Measurements from ENCODE around the gene AKAP11.

The AKAP11 gene

DNA sequence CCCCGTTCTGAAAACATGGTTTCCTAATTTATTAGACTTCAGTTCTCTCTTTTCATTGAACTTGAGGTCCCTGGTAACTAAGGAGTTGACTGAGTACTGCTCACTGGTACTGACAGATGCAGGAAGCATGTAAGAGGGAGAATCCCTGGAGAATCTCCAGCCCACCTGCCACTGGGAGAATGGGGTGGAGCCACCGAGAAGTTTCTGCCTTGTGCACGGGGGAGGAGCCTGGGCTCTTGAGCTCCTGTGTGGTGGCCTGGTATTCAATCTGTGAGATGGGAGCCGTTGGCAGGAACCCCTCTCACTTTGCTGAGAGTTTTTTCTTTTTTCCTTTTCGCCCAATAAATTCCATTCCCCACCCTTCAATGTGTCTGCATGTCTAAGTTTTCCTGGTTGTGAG, 13.2 kb upstream of the AKAP11 start:
- DNase-seq (ENCODE audit: low spot score), result no peak
- Mint-ChIP-seq H3K27ac (no peak overlapping the region), H3K9me3 (peaks cover 18% of the 10 kb centered on the region), H3K4me1 (ENCODE audit: low read depth) (peaks cover 10% of the 10 kb centered on the region), H3K27me3 (ENCODE audit: low read depth) (peaks cover 5% of the 10 kb centered on the region), H3K4me3 (no peak overlapping the region), H3K36me3 (ENCODE audit: low read depth) (peaks cover 6% of the 10 kb centered on the region)

DNA sequence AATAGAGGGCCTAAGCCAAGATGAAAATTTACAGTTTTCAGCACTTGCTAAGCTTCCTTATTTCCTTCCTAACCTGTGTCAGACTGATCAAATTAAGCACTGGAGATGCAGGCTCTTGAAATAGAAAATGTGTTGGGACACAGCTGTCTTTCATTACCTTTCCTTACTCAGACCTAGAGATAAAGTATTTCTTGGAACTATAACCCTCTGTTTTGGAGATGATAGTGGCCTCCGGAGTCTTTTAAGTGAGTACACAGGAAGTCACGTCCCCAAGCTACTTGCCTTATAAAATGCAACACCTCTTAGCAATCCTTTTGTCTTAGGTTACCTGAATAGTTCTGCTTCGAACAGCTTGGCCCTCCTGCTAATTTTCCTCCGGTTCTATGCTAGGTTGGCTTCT, 12.4 kb upstream of the AKAP11 start:
- Mint-ChIP-seq H3K9me3 (peaks cover 18% of the 10 kb centered on the region), H3K27me3 (ENCODE audit: low read depth) (peaks cover 12% of the 10 kb centered on the region), H3K36me3 (ENCODE audit: low read depth) (peaks cover 6% of the 10 kb centered on the region), H3K27ac (peak overlapping the region; percentile 71), H3K4me3 (no peak overlapping the region), H3K4me1 (ENCODE audit: low read depth) (peaks cover 10% of the 10 kb centered on the region)
- no peak for DNase-seq (ENCODE audit: low spot score)

DNA sequence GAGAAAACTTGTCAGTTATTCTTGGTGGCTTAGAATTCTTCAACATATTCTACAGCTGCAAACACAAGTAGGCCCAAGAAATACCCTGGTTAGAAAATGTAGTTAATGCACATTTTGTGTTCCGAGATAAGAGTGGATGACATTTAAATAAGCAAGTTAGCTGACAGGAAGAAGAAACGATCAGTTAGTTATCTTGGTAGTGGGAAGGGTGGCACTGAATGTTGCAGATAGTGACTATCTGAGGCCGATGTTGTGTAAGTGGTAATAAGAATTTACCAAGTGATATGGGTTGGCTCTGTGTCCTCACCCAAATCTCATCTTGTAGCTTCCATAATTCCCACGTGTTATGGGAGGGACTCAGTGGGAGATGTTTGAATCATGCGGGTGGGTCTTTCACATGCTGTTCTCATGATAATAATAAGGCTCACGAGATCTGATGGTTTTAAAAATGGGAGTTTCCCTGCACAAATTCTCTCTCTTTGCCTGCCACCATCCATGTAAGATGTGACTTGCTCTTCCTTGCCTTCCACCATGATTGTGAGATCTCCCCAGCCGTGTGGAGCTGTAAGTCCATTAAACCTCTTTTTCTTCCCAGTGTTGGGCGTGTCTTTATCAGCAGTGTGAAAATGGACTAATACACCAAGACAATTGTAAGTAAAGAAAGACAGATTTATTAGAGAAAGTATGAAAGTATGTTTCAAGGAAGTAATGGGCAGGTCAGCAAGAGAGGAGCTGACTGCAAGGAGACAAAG, 10.9 kb upstream of the AKAP11 start:
- Mint-ChIP-seq H3K27ac (no peak overlapping the region), H3K4me1 (ENCODE audit: low read depth) (peaks cover 10% of the 10 kb centered on the region), H3K36me3 (ENCODE audit: low read depth) (peaks cover 6% of the 10 kb centered on the region), H3K4me3 (no peak overlapping the region), H3K9me3 (peaks cover 18% of the 10 kb centered on the region), H3K27me3 (ENCODE audit: low read depth) (peaks cover 9% of the 10 kb centered on the region)
- DNase-seq (ENCODE audit: low spot score), result no peak

DNA sequence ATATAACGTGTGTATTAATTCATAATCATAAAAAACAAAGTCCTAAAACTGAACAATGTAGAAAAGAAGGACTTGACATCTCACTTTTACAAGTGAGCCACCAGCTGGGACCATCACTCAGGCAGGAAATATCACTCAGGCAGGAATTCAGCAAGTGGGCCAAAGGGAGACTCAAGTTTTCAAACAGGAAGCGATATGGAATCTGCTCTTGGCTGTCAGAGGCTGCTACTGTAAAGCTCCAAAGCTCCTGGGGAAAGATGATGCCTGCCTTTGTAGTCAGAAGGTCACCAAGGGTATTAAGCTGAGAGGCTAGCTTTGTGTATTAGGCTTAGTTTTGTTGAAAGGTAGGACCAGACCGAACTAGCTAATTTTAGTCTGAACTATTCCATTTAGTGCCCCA, 5.5 kb upstream of the AKAP11 start:
- H3K4me1 Mint-ChIP-seq (ENCODE audit: low read depth), result peaks cover 8% of the 10 kb centered on the region
- H3K27me3 Mint-ChIP-seq (ENCODE audit: low read depth), result peaks cover 9% of the 10 kb centered on the region
- H3K36me3 Mint-ChIP-seq (ENCODE audit: low read depth), result peaks cover 3% of the 10 kb centered on the region
- DNase-seq (ENCODE audit: low spot score), result no peak
- H3K9me3 Mint-ChIP-seq, result peaks cover 4% of the 10 kb centered on the region
- H3K27ac Mint-ChIP-seq, result no peak overlapping the region
- H3K4me3 Mint-ChIP-seq, result no peak overlapping the region

DNA sequence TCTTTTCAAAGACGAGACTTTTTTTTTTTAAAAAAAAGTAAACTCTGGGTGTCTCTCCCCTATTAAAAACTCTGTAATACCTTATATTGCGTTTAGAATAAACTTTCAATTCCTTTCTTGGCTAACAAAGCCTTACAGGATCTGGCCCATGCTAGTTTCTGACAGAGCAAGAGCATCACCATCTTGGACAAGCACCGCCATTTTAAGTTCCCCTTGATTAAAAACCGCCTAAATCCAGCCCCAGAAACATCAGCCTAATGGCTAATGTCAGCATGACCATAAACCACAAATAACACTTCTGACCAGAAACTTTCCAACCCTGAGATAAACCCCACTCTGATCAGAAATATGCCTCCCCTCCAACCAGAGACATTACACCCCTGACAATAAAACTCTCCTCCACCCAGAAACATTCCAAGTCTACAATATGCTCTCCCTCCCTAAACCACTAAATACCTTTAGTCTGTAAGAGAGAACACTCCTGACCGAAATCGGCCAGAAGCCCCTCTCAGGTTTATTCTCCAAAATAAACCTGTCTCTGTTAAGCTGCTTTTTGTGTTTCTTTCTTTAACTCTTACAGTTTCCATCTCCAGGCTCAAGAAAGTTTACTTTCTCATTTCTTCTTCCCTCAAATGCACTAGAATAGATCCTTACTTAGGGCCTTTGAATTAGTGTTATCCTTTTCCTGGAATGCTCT, 1.6 kb upstream of the AKAP11 start:
- H3K27ac Mint-ChIP-seq, result no peak overlapping the region
- H3K4me1 Mint-ChIP-seq (ENCODE audit: low read depth), result peaks cover 30% of the 10 kb centered on the region
- H3K4me3 Mint-ChIP-seq, result peak overlapping the region; percentile 98
- DNase-seq (ENCODE audit: low spot score), result no peak
- no peaks in the 10 kb centered on the region for H3K9me3 Mint-ChIP-seq
- no peaks in the 10 kb centered on the region for H3K27me3 Mint-ChIP-seq (ENCODE audit: low read depth)
- peaks cover 14% of the 10 kb centered on the region for H3K36me3 Mint-ChIP-seq (ENCODE audit: low read depth)

DNA sequence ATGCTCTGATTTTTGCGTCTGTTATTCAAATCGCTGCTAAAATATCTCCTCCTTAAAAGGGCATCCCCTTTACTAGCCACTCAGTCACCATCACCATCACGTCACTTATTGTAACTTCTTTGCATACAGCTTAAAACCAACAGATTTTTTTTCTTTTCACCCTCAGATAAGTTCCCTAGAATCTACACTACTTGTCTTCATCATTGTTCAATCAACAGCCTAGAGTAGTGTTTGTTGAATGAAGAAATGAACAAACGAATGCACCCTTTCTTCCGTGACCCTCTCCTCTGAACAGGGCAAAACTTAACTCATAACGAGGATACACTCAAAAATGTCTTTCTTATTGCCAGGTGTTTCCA, 1.1 kb upstream of the AKAP11 start:
- H3K9me3 Mint-ChIP-seq, result no peaks in the 10 kb centered on the region
- H3K4me3 Mint-ChIP-seq, result peak overlapping the region; percentile 98
- H3K27ac Mint-ChIP-seq, result no peak overlapping the region
- H3K4me1 Mint-ChIP-seq (ENCODE audit: low read depth), result peaks cover 36% of the 10 kb centered on the region
- H3K27me3 Mint-ChIP-seq (ENCODE audit: low read depth), result no peaks in the 10 kb centered on the region
- no peak for DNase-seq (ENCODE audit: low spot score)
- peaks cover 18% of the 10 kb centered on the region for H3K36me3 Mint-ChIP-seq (ENCODE audit: low read depth)

DNA sequence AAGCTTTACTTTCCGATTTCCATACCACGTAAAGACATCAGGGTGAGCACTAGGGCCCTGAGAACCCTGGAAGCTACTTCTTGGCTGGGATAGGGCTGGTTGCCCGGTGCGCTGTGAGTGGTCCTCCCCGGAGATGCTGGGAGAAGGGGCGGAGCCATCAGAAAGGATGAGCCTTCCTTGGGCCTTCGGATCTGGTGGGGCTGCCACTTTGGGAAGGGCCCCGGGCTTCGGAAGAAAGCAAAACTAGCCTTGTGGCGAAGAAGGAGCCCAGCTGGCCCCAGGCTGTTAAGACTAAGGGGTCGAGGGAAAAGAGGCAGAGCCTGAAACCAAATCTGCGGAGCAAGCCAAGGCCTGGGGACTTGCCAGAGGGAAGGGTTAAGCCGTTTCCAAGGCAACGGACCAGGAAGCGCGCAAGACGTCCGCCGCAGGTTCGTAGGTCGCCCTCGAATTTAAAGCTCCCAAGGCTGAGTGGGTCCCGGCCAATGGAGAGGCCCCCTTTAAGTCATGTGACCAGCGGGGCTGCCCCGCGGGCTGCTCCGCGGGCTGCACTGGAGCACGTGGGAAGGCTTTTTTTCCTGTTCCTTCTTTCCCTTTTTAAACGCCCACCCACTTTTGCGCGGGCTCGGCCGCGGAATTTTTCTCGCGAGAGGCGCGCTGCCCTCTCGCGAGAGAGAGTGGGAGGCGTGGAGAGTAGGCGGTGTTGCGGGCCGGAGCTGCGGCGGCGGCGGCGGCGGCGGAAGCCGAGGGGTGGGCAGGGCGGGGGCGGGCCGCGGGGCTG, 426 bp upstream of the AKAP11 start:
- Mint-ChIP-seq H3K4me3 (peak overlapping the region; percentile 98), H3K36me3 (ENCODE audit: low read depth) (peaks cover 20% of the 10 kb centered on the region), H3K4me1 (ENCODE audit: low read depth) (peaks cover 39% of the 10 kb centered on the region), H3K27me3 (ENCODE audit: low read depth) (no peaks in the 10 kb centered on the region), H3K27ac (peak overlapping the region; percentile 93), H3K9me3 (no peaks in the 10 kb centered on the region)
- peak; percentile 95 for DNase-seq (ENCODE audit: low spot score)

DNA sequence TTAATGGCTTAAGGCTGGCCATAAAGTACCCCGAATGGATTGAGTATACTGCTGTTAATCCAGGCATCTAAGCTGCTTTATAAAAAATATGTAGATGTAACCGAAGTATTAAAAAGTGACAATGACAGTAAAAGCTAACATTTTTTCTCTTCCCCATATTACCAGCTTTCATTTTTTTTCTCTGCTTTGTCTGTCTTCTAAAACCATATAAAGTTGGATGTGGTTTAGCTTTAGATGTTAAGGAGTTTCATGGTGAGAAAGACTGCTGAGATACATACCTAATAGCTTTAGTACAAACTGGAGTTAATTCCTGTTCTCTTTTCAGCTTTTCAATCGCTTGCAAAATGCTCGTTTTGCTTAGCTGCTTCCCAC, 838 bp downstream of the AKAP11 start:
- no peaks in the 10 kb centered on the region for H3K27me3 Mint-ChIP-seq (ENCODE audit: low read depth)
- H3K27ac Mint-ChIP-seq, result peak overlapping the region; percentile 90
- H3K36me3 Mint-ChIP-seq (ENCODE audit: low read depth), result peaks cover 26% of the 10 kb centered on the region
- H3K4me1 Mint-ChIP-seq (ENCODE audit: low read depth), result peaks cover 48% of the 10 kb centered on the region
- H3K9me3 Mint-ChIP-seq, result no peaks in the 10 kb centered on the region
- H3K4me3 Mint-ChIP-seq, result peak overlapping the region; percentile 98
- DNase-seq (ENCODE audit: low spot score), result no peak

DNA sequence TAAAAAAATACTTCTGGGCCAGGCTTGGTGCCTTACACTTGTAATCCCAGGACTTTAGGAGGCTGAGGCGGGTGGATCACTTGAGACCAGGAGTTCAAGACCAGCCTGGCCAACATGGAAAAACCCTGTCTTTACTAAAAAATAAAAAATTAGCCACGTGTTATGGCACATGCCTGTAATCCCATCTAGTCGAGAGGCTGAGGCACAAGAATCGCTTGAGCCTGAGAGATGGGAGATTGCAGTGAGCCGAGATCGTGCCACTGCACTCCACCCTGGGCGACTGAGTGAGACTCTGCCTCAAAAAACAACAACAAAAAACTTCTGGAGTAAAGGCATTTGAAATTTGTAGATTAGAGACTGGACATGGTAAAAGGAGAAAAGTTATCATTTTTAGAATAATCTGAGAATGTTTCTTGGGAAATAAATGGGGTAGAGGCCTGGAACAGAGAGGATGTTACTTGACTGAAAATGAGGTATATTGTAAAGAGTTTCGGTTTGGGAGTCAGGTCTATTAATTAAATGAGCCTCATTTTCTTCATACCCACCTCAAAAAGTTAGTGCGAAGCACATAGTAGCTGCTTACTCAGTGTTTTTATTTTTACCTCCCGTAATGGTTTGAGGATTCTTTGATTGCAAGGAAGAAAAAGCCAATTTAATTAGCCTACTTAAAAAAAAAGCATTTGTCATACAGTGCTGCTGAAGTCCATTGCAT, 2.6 kb downstream of the AKAP11 start:
- H3K9me3 Mint-ChIP-seq, result no peaks in the 10 kb centered on the region
- peaks cover 54% of the 10 kb centered on the region for H3K4me1 Mint-ChIP-seq (ENCODE audit: low read depth)
- H3K27me3 Mint-ChIP-seq (ENCODE audit: low read depth), result no peaks in the 10 kb centered on the region
- H3K36me3 Mint-ChIP-seq (ENCODE audit: low read depth), result peaks cover 29% of the 10 kb centered on the region
- peak overlapping the region; percentile 54 for H3K4me3 Mint-ChIP-seq
- DNase-seq (ENCODE audit: low spot score), result no peak
- peak overlapping the region; percentile 70 for H3K27ac Mint-ChIP-seq

DNA sequence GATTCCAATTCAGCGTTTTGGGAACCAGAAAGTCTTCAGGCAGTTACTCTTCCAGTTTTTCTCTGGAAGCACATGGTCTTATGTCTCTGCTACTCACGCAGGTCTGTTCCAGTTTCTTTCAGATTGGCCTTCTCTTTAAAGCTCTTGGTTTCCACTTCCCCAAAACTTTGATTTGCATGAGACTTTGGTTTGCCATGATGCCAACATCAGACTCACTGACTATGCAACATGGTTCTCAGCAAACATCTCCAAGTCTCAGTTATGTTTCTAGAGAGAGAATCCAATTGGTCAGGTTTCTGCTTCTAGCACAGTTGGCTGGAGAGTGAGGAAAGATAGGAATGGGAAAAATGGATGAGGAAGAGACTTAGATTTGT, 3.1 kb downstream of the AKAP11 start:
- no peaks in the 10 kb centered on the region for H3K9me3 Mint-ChIP-seq
- H3K27ac Mint-ChIP-seq, result peak overlapping the region; percentile 42
- DNase-seq (ENCODE audit: low spot score), result no peak
- H3K36me3 Mint-ChIP-seq (ENCODE audit: low read depth), result peaks cover 29% of the 10 kb centered on the region
- H3K27me3 Mint-ChIP-seq (ENCODE audit: low read depth), result no peaks in the 10 kb centered on the region
- peak overlapping the region; percentile 54 for H3K4me3 Mint-ChIP-seq
- peaks cover 54% of the 10 kb centered on the region for H3K4me1 Mint-ChIP-seq (ENCODE audit: low read depth)

DNA sequence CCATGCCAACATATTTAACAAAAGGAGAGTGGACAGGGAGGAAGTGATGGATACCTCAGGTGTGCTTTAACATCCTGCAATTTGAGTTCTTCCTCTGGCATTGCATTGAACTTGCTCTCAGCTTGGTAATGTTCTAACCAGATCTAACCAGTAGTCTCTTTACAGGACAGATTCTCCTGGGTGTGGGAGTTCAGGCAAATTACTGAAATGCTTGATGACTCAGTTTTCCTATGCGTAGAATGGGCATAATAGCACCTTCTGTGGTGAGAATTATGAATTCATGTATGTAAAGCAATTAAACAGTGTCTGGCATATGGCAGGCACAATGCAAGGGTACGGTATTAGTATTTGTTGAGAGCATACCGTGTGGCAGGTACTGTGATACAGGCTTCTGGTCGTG, 3.6 kb downstream of the AKAP11 start:
- Mint-ChIP-seq H3K27ac (peak overlapping the region; percentile 42), H3K36me3 (ENCODE audit: low read depth) (peaks cover 29% of the 10 kb centered on the region), H3K27me3 (ENCODE audit: low read depth) (no peaks in the 10 kb centered on the region), H3K4me1 (ENCODE audit: low read depth) (peaks cover 54% of the 10 kb centered on the region), H3K9me3 (no peaks in the 10 kb centered on the region), H3K4me3 (peak overlapping the region; percentile 54)
- DNase-seq (ENCODE audit: low spot score), result peak; percentile 46

DNA sequence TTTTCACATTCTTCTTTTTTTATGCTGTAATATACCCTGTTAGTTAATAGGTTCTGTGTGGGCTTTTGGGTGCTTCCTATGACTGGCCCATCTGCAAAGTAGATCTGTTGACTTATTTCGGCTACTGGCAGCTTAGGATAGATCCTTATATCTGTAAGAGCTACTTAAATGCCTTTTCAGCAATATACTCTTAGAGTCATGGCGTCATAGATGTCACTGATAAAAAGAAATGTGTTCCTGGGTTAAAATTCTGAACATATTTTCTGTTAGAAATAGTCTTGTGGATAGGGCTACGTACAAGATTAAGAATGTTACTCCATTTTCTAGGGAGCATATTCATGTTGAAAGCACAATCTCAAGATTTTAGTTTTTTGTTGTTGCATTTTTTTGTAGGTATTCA, 4.7 kb downstream of the AKAP11 start:
- H3K4me3 Mint-ChIP-seq, result peak overlapping the region; percentile 30
- peaks cover 46% of the 10 kb centered on the region for H3K4me1 Mint-ChIP-seq (ENCODE audit: low read depth)

DNA sequence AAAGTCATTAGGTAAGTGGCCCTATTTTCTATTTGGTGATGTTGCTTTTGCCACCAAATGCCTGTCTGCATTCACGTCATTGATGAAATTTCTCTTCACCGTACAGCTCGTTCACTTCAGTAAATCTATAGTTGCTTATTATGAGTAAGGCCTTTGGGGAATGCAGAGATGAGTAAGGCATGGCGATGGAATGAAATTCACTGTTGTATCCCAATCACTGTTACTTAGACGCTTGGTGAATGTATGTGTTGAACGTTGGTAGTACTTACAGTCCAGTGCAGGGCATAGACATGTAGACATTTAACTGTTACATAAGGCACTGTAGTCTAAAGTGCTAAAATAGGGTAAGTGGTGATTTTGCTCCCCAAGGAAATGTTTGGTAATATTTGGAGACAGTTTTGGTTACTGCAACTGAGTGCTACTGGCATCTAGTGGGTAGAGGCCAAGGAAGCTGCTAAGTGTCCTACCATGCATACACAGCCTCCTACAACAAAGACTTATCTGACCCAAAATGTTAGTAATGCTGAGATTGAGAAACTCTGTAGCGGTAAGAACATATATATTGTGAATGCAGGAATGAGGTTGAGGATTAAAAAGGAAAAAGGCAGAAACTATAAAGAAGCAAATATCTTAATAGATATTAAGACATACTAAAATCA, 5.8 kb downstream of the AKAP11 start:
- Mint-ChIP-seq H3K27ac (peak overlapping the region; percentile 54), H3K4me1 (ENCODE audit: low read depth) (peaks cover 50% of the 10 kb centered on the region), H3K4me3 (peak overlapping the region; percentile 6), H3K27me3 (ENCODE audit: low read depth) (no peaks in the 10 kb centered on the region), H3K36me3 (ENCODE audit: low read depth) (peaks cover 29% of the 10 kb centered on the region), H3K9me3 (no peaks in the 10 kb centered on the region)
- no peak for DNase-seq (ENCODE audit: low spot score)

More for the DNA sequence above, 4.7 kb downstream of the AKAP11 start:
- no peaks in the 10 kb centered on the region for H3K27me3 Mint-ChIP-seq (ENCODE audit: low read depth)
- peaks cover 29% of the 10 kb centered on the region for H3K36me3 Mint-ChIP-seq (ENCODE audit: low read depth)
- no peak for DNase-seq (ENCODE audit: low spot score)
- no peak overlapping the region for H3K27ac Mint-ChIP-seq
- no peaks in the 10 kb centered on the region for H3K9me3 Mint-ChIP-seq
